GM19467 (cell line): Measurements from ENCODE around the gene C16orf89.

Source experiments
- ATAC-seq: cut with Tn5 transposase; IDR thresholded peaks from one replicate; pipeline ENCODE4 v1.9.1; 2021; ENCODE audit warnings: mild to moderate bottlenecking, moderate library complexity; ENCODE audit not compliant: unreplicated experiment

Gene C16orf89

GRCh38 chr16:5006348-5007193, 59.2 kb downstream of the C16orf89 start:
- ATAC-seq, result no peak

- no peak for ATAC-seq
Measured at GRCh38 chr16:5005916-5006315, 59.8 kb downstream of the C16orf89 start.

- no peak for ATAC-seq
Measured at GRCh38 chr16:5004311-5004710, 61.4 kb downstream of the C16orf89 start.

- no peak for ATAC-seq
Measured at GRCh38 chr16:5003828-5004227, 61.9 kb downstream of the C16orf89 start.

- no peak for ATAC-seq
Measured at GRCh38 chr16:5003211-5003610, 62.5 kb downstream of the C16orf89 start.

GRCh38 chr16:5002699-5003143, 63.0 kb downstream of the C16orf89 start:
- ATAC-seq, result no peak

GRCh38 chr16:5001986-5002385, 63.8 kb downstream of the C16orf89 start:
- no peak for ATAC-seq

GRCh38 chr16:5001571-5001970, 64.2 kb downstream of the C16orf89 start:
- no peak for ATAC-seq

- ATAC-seq, result no peak
Measured at GRCh38 chr16:5000573-5001001, 65.2 kb downstream of the C16orf89 start.

GRCh38 chr16:4994719-4995434, 70.9 kb downstream of the C16orf89 start:
- ATAC-seq, result no peak
